ENCODE data around the gene TMEM242.

The TMEM242 gene

GRCh38 chr6:157244780-157245179, 78.5 kb downstream of the TMEM242 start:
- no peaks in the 10 kb centered on the region for H3K9me2 ChIP-seq (replicated peaks; ENCODE audit: low read depth, low read length)
- H2AFZ ChIP-seq (ENCODE audit: low read length): no peak overlapping the region
- 0 out of 2 replicates have a peak, but pooled peaks cover 4% of the 10 kb centered on the region for H3K9me3 ChIP-seq (ENCODE audit: insufficient read depth, low read depth, low read length)
- H3F3A ChIP-seq (ENCODE audit: low read depth): no peaks in the 10 kb centered on the region
- H3K4me3 ChIP-seq (ENCODE audit: low read length, poor library complexity, severe bottlenecking): no peak overlapping the region
- H3K27me3 ChIP-seq (ENCODE audit: insufficient read depth, low read length, poor library complexity, severe bottlenecking): no peaks in the 10 kb centered on the region
- H3K9ac ChIP-seq (ENCODE audit: low read depth, low read length, poor library complexity, severe bottlenecking): no peak overlapping the region
- no peaks in the 10 kb centered on the region for H3K4me1 ChIP-seq (ENCODE audit: insufficient read depth, low read length, poor library complexity, severe bottlenecking)
- H3K36me3 ChIP-seq (ENCODE audit: insufficient read depth, low read length): no peaks in the 10 kb centered on the region
- TF ChIP-seq EZH2phosphoT487 (IDR thresholded peaks at IDR 0.05; ENCODE audit: borderline replicate concordance) (no peak), CTCF (conservative IDR thresholded peaks at IDR 0.05; ENCODE audit: low read length) (no peak)
- H4K20me1 ChIP-seq (ENCODE audit: insufficient read depth, low read length, poor library complexity, severe bottlenecking): no peaks in the 10 kb centered on the region
- no peak overlapping the region for H3K4me2 ChIP-seq (ENCODE audit: low read depth, low read length, poor library complexity, severe bottlenecking)
- no peaks in the 10 kb centered on the region for H3K79me2 ChIP-seq (ENCODE audit: insufficient read depth, low read length)

GRCh38 chr6:157244175-157244574, 79.1 kb downstream of the TMEM242 start:
- no peaks in the 10 kb centered on the region for H3K9me2 ChIP-seq (replicated peaks; ENCODE audit: low read depth, low read length)
- H4K20me1 ChIP-seq (ENCODE audit: insufficient read depth, low read length, poor library complexity, severe bottlenecking): no peaks in the 10 kb centered on the region
- no peaks in the 10 kb centered on the region for H3K79me2 ChIP-seq (ENCODE audit: insufficient read depth, low read length)
- H3K36me3 ChIP-seq (ENCODE audit: insufficient read depth, low read length): no peaks in the 10 kb centered on the region
- H3K4me3 ChIP-seq (ENCODE audit: low read length, poor library complexity, severe bottlenecking): no peak overlapping the region
- no peak for TF ChIP-seq CTCF (conservative IDR thresholded peaks at IDR 0.05; ENCODE audit: low read length)
- no peak for TF ChIP-seq EZH2phosphoT487 (IDR thresholded peaks at IDR 0.05; ENCODE audit: borderline replicate concordance)
- no peak overlapping the region for H3K9ac ChIP-seq (ENCODE audit: low read depth, low read length, poor library complexity, severe bottlenecking)
- H3F3A ChIP-seq (ENCODE audit: low read depth): no peaks in the 10 kb centered on the region
- H3K9me3 ChIP-seq (ENCODE audit: insufficient read depth, low read depth, low read length): 0 out of 2 replicates have a peak, but pooled peaks cover 4% of the 10 kb centered on the region
- no peaks in the 10 kb centered on the region for H3K4me1 ChIP-seq (ENCODE audit: insufficient read depth, low read length, poor library complexity, severe bottlenecking)
- peaks cover 2% of the 10 kb centered on the region for H3K27me3 ChIP-seq (ENCODE audit: insufficient read depth, low read length, poor library complexity, severe bottlenecking)
- no peak overlapping the region for H2AFZ ChIP-seq (ENCODE audit: low read length)
- no peak overlapping the region for H3K4me2 ChIP-seq (ENCODE audit: low read depth, low read length, poor library complexity, severe bottlenecking)

GRCh38 chr6:157242791-157243190, 80.5 kb downstream of the TMEM242 start:
- no peaks in the 10 kb centered on the region for H3K9me3 ChIP-seq (ENCODE audit: insufficient read depth, low read depth, low read length)
- no peak for TF ChIP-seq EZH2phosphoT487 (IDR thresholded peaks at IDR 0.05; ENCODE audit: borderline replicate concordance)
- no peak for TF ChIP-seq CTCF (conservative IDR thresholded peaks at IDR 0.05; ENCODE audit: low read length)
- no peaks in the 10 kb centered on the region for H3K79me2 ChIP-seq (ENCODE audit: insufficient read depth, low read length)
- no peak overlapping the region for H2AFZ ChIP-seq (ENCODE audit: low read length)
- peaks cover 4% of the 10 kb centered on the region for H3K27me3 ChIP-seq (ENCODE audit: insufficient read depth, low read length, poor library complexity, severe bottlenecking)
- H3K4me1 ChIP-seq (ENCODE audit: insufficient read depth, low read length, poor library complexity, severe bottlenecking): no peaks in the 10 kb centered on the region
- no peak overlapping the region for H3K4me3 ChIP-seq (ENCODE audit: low read length, poor library complexity, severe bottlenecking)
- H3K4me2 ChIP-seq (ENCODE audit: low read depth, low read length, poor library complexity, severe bottlenecking): no peak overlapping the region
- no peaks in the 10 kb centered on the region for H3K36me3 ChIP-seq (ENCODE audit: insufficient read depth, low read length)
- H3K9me2 ChIP-seq (replicated peaks; ENCODE audit: low read depth, low read length): no peaks in the 10 kb centered on the region
- H3K9ac ChIP-seq (ENCODE audit: low read depth, low read length, poor library complexity, severe bottlenecking): no peak overlapping the region
- H3F3A ChIP-seq (ENCODE audit: low read depth): no peaks in the 10 kb centered on the region
- no peaks in the 10 kb centered on the region for H4K20me1 ChIP-seq (ENCODE audit: insufficient read depth, low read length, poor library complexity, severe bottlenecking)

Measured in Loucy (cell line).